ENCODE data around the gene PARP9.

Gene PARP9

GRCh38 chr3:122530164-122530563, 33.9 kb downstream of the PARP9 start:
- Histone ChIP-seq H3K27me3 (ENCODE audit: control insufficient read depth, insufficient read depth, low read length) (no peaks in the 10 kb centered on the region), H3K9me3 (ENCODE audit: control insufficient read depth, insufficient read depth, low read length) (no peaks in the 10 kb centered on the region), H3K36me3 (ENCODE audit: control insufficient read depth, insufficient read depth, low read length) (no peaks in the 10 kb centered on the region), H3K4me3 (ENCODE audit: low read length) (no peak overlapping the region), H3K4me1 (ENCODE audit: control insufficient read depth, insufficient read depth, low read length) (no peaks in the 10 kb centered on the region), H3K27ac (ENCODE audit: low read length) (no peak overlapping the region)
- no peak for DNase-seq (ENCODE audit: low read depth, low spot score)
- no CpG with 5 or more reads among the region's 2 CpGs for WGBS (ENCODE audit: insufficient coverage, insufficient read length)

DNA sequence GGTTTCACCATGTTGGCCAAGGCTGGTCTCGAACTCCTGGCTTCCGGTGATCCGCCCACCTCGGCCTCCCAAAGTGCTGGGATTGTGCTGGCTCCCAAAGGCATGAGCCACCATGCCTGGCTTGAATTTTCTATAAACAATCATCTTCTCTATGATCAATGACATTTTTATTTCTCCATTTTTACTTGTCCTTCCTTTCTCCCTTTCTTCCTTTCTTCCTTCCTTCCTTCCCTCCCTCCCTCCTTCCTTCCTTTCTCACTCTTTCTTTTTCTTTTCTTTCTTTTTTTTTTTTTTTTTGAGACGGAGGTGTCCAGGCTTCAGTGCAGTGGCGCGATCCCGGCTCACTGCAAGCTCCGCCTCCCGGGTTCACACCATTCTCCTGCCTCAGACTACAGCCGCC, 40.8 kb downstream of the PARP9 start:
- H3K4me1 ChIP-seq (ENCODE audit: control insufficient read depth, insufficient read depth, low read length): no peaks in the 10 kb centered on the region
- no CpG with 5 or more reads among the region's 11 CpGs for WGBS (ENCODE audit: insufficient coverage, insufficient read length)
- no peak overlapping the region for H3K4me3 ChIP-seq (ENCODE audit: low read length)
- no peaks in the 10 kb centered on the region for H3K27me3 ChIP-seq (ENCODE audit: control insufficient read depth, insufficient read depth, low read length)
- H3K27ac ChIP-seq (ENCODE audit: low read length): no peak overlapping the region
- H3K9me3 ChIP-seq (ENCODE audit: control insufficient read depth, insufficient read depth, low read length): no peaks in the 10 kb centered on the region; the same call in 1 of the 2 replicates
- DNase-seq (ENCODE audit: low read depth, low spot score): no peak
- no peaks in the 10 kb centered on the region for H3K36me3 ChIP-seq (ENCODE audit: control insufficient read depth, insufficient read depth, low read length)

DNA sequence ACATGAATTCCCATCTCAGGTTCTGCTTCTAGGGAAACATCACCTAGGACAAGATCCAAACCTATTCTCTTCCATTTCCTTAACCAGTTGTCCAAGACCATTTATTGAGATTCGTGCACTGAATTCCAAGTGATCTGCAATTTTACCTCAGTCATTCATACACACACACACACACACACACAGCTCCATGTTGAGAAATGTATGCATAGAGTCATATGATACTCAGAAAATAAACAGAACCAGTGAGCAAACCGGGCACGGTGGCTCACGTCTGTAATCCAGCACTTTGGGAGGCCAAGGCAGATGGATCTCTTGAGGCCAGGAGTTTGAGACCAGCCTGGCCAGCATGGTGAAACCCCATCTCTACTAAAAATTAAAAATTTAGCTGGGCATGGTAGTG, 43.2 kb downstream of the PARP9 start:
- Histone ChIP-seq H3K36me3 (ENCODE audit: control insufficient read depth, insufficient read depth, low read length) (no peaks in the 10 kb centered on the region), H3K27me3 (ENCODE audit: control insufficient read depth, insufficient read depth, low read length) (no peaks in the 10 kb centered on the region), H3K27ac (ENCODE audit: low read length) (no peak overlapping the region), H3K9me3 (ENCODE audit: control insufficient read depth, insufficient read depth, low read length) (no peaks in the 10 kb centered on the region; the same call in 1 of the 2 replicates), H3K4me3 (ENCODE audit: low read length) (no peak overlapping the region), H3K4me1 (ENCODE audit: control insufficient read depth, insufficient read depth, low read length) (no peaks in the 10 kb centered on the region)
- WGBS (ENCODE audit: insufficient coverage, insufficient read length): no CpG with 5 or more reads among the region's 4 CpGs
- no peak for DNase-seq (ENCODE audit: low read depth, low spot score)

DNA sequence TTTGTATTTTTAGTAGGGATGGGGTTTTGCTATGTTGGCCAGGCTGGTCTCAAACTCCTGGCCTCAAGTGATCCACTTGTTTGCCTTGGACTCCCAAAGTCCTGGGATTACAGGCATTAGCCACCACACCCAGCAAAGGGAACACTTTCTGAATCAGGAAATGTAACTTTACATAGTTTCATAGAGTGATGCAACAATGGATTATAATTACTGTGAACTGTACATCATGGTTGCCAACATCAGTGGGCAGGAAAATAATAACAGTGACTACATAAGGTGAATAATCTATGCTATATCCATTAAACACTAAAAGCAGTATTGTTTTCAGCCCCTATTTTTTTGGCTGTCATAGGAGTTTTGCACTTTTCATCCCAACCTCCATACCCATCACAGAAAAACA, 44.4 kb downstream of the PARP9 start:
- Histone ChIP-seq H3K27ac (ENCODE audit: low read length) (no peak overlapping the region), H3K27me3 (ENCODE audit: control insufficient read depth, insufficient read depth, low read length) (no peaks in the 10 kb centered on the region), H3K4me1 (ENCODE audit: control insufficient read depth, insufficient read depth, low read length) (no peaks in the 10 kb centered on the region), H3K9me3 (ENCODE audit: control insufficient read depth, insufficient read depth, low read length) (no peaks in the 10 kb centered on the region; the same call in 1 of the 2 replicates), H3K36me3 (ENCODE audit: control insufficient read depth, insufficient read depth, low read length) (no peaks in the 10 kb centered on the region), H3K4me3 (ENCODE audit: low read length) (no peak overlapping the region)
- no peak for DNase-seq (ENCODE audit: low read depth, low spot score)

DNA sequence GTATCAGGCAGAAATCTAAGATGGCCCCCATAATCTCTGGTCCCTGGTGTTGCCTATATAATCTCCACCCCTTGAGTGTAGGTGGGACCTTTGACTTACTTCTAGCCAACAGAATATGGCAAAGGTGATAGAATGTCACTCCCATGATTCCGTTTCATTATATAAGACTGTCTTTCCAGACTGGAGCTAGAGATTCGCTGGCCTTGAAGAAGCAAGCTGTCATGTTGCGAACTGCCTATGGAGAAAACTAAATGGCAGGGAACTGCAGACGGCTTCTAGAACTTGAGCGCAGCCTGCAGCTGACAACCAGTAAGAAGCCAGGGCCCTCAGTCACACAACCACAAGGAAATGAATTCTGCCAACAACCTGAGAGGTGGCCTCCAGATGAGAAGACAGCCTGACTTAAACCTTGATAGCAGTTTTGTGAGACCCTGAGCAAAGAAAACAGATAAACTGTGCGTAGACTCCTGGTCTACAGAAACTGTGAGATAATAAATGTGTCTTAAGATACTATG, 47.2 kb downstream of the PARP9 start:
- DNase-seq (ENCODE audit: low read depth, low spot score): no peak
- Histone ChIP-seq H3K27ac (ENCODE audit: low read length) (no peak overlapping the region), H3K4me3 (ENCODE audit: low read length) (no peak overlapping the region), H3K27me3 (ENCODE audit: control insufficient read depth, insufficient read depth, low read length) (no peaks in the 10 kb centered on the region), H3K9me3 (ENCODE audit: control insufficient read depth, insufficient read depth, low read length) (no peaks in the 10 kb centered on the region; the same call in 1 of the 2 replicates), H3K36me3 (ENCODE audit: control insufficient read depth, insufficient read depth, low read length) (no peaks in the 10 kb centered on the region), H3K4me1 (ENCODE audit: control insufficient read depth, insufficient read depth, low read length) (no peaks in the 10 kb centered on the region)
- WGBS (ENCODE audit: insufficient coverage, insufficient read length): no CpG with 5 or more reads among the region's 6 CpGs

DNA sequence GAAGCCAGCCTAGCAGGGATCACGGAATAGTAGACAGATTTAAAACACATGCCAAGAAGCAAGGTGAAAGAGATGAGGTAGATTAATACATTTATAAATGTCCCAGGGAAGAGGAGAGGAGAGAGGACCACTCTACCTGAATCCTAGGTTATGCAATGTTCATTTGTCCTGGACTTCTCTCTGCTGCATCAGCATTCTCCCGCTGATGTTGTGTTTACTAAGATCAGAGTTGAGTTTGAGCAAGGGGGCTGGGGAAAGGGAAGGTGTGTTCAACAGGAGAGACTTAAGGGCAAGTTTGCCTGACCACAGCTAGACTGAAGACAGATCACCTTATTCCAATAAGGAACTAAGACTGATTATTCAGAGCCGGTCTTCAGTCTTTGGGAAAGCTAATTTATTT, 48.2 kb downstream of the PARP9 start:
- H3K36me3 ChIP-seq (ENCODE audit: control insufficient read depth, insufficient read depth, low read length): no peaks in the 10 kb centered on the region
- no peaks in the 10 kb centered on the region for H3K27me3 ChIP-seq (ENCODE audit: control insufficient read depth, insufficient read depth, low read length)
- no peaks in the 10 kb centered on the region for H3K4me1 ChIP-seq (ENCODE audit: control insufficient read depth, insufficient read depth, low read length)
- no CpG with 5 or more reads among the region's 3 CpGs for WGBS (ENCODE audit: insufficient coverage, insufficient read length)
- DNase-seq (ENCODE audit: low read depth, low spot score): no peak
- no peak overlapping the region for H3K4me3 ChIP-seq (ENCODE audit: low read length)
- H3K27ac ChIP-seq (ENCODE audit: low read length): no peak overlapping the region
- H3K9me3 ChIP-seq (ENCODE audit: control insufficient read depth, insufficient read depth, low read length): no peaks in the 10 kb centered on the region; the same call in 1 of the 2 replicates

DNA sequence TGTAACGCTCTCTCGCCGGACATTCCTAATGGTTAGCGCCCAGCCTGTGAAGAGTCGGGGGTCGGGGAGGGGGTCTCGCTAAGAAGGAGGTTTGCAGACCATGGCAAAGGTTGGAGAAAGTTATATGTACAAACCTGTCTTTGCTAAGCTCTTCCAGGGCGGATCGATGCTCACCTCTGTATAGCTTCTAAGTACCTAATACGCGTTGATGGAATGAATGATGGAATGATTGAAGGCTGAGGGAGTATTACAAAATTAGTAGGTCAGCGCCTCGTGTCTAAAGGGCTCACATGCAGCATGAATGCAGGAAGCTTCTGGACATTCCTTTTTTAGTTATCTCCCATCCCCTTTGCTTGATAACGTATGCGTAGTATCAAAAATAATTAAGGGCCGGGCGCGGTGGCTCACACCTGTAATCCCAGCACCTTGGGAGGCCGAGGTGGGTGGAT, 49.1 kb downstream of the PARP9 start:
- DNase-seq (ENCODE audit: low read depth, low spot score): no peak
- H3K9me3 ChIP-seq (ENCODE audit: control insufficient read depth, insufficient read depth, low read length): no peaks in the 10 kb centered on the region; the same call in 1 of the 2 replicates
- no peaks in the 10 kb centered on the region for H3K36me3 ChIP-seq (ENCODE audit: control insufficient read depth, insufficient read depth, low read length)
- H3K4me1 ChIP-seq (ENCODE audit: control insufficient read depth, insufficient read depth, low read length): no peaks in the 10 kb centered on the region
- H3K27ac ChIP-seq (ENCODE audit: low read length): no peak overlapping the region
- H3K27me3 ChIP-seq (ENCODE audit: control insufficient read depth, insufficient read depth, low read length): no peaks in the 10 kb centered on the region
- no CpG with 5 or more reads among the region's 19 CpGs for WGBS (ENCODE audit: insufficient coverage, insufficient read length)
- peak overlapping the region; percentile 73; the same call in 1 of the 2 replicates for H3K4me3 ChIP-seq (ENCODE audit: low read length)

- Histone ChIP-seq H3K4me3 (ENCODE audit: low read length) (peak within 1 kb of the TSS; percentile 73), H3K36me3 (ENCODE audit: control insufficient read depth, insufficient read depth, low read length) (no peaks in the 10 kb centered on the region), H3K4me1 (ENCODE audit: control insufficient read depth, insufficient read depth, low read length) (no peaks in the 10 kb centered on the region), H3K27me3 (ENCODE audit: control insufficient read depth, insufficient read depth, low read length) (no peaks in the 10 kb centered on the region), H3K27ac (ENCODE audit: low read length) (no peak within 1 kb of the TSS), H3K9me3 (ENCODE audit: control insufficient read depth, insufficient read depth, low read length) (no peaks in the 10 kb centered on the region)
- DNase-seq (ENCODE audit: low read depth, low spot score): peak; percentile 64
- WGBS (ENCODE audit: insufficient coverage, insufficient read length): no CpG with 5 or more reads among the region's 109 CpGs
These were observed 49.7 kb downstream of the PARP9 start, which contains the start of gene KPNA1 for GRCh38 chr3:122514123-122515019. Gene KPNA1 (minus strand): TSS chr3:122514939. CDS start chr3:122496565, 18,374 bp downstream.

GRCh38 chr3:122513386-122514122, 50.5 kb downstream of the PARP9 start:
- Histone ChIP-seq H3K27me3 (ENCODE audit: control insufficient read depth, insufficient read depth, low read length) (no peaks in the 10 kb centered on the region), H3K9me3 (ENCODE audit: control insufficient read depth, insufficient read depth, low read length) (no peaks in the 10 kb centered on the region), H3K4me3 (ENCODE audit: low read length) (peak overlapping the region; percentile 73), H3K4me1 (ENCODE audit: control insufficient read depth, insufficient read depth, low read length) (no peaks in the 10 kb centered on the region), H3K27ac (ENCODE audit: low read length) (no peak overlapping the region), H3K36me3 (ENCODE audit: control insufficient read depth, insufficient read depth, low read length) (no peaks in the 10 kb centered on the region)
- DNase-seq (ENCODE audit: low read depth, low spot score): no peak
- no CpG with 5 or more reads among the region's 19 CpGs for WGBS (ENCODE audit: insufficient coverage, insufficient read length)

GRCh38 chr3:122512284-122512683, 51.8 kb downstream of the PARP9 start:
- Histone ChIP-seq H3K4me1 (ENCODE audit: control insufficient read depth, insufficient read depth, low read length) (0 out of 2 replicates have a peak, but pooled peaks cover 1% of the 10 kb centered on the region), H3K9me3 (ENCODE audit: control insufficient read depth, insufficient read depth, low read length) (no peaks in the 10 kb centered on the region), H3K27ac (ENCODE audit: low read length) (no peak overlapping the region), H3K36me3 (ENCODE audit: control insufficient read depth, insufficient read depth, low read length) (no peaks in the 10 kb centered on the region), H3K27me3 (ENCODE audit: control insufficient read depth, insufficient read depth, low read length) (no peaks in the 10 kb centered on the region), H3K4me3 (ENCODE audit: low read length) (no peak overlapping the region)
- no peak for DNase-seq (ENCODE audit: low read depth, low spot score)
- no CpG with 5 or more reads among the region's 15 CpGs for WGBS (ENCODE audit: insufficient coverage, insufficient read length)
